K562 (cell line): ENCODE data around the gene PLPPR4. TPM values are rescaled to one million over a fixed set of nuclear protein-coding genes. Genes with fewer than 3 reads are reported as not detected.

Experiments
- ATAC-seq: fragments of 200-7000 bp; cut with Tn5 transposase; 3 replicates; pipeline ENCODE4 v1.9.1; 2020; ENCODE audit warnings: moderate library complexity
- BruUV-seq: library from RNA; stranded (reverse); fragments of 400-500 nt; replicated peaks from 2 replicates; lab custom pipeline; 2021; lab: Mats Ljungman, UMichigan
- CTCF ChIA-PET: fragments of 300-600 bp; formaldehyde crosslinking; extraction: SDS; loops from one replicate; lab custom pipeline; 2021; ENCODE audit warnings: low intra/inter-chr PET ratio; lab: Yijun Ruan, JAX
- POLR2A ChIA-PET: fragments of 300-600, 350-650 bp; sonication (Branson Sonifier 250); formaldehyde crosslinking; extraction: SDS; loops from one replicate; lab custom pipeline; 2021; ENCODE audit warnings: antibody characterized with exemption, inconsistent platforms; lab: Yijun Ruan, JAX
- DNase-seq, 4 experiments: peaks; one replicate each; pipeline versions ENCODE4 v3.0.0 to v3.0.0-alpha.2; 2011 to 2018; ENCODE audit warnings: low spot score in 3 of 4, mixed read lengths in 3 of 4; ENCODE audit errors: extremely low read depth in 1 of 4
- FAIRE-seq: peaks from 2 replicates; lab custom pipeline; 2011; peaks lifted over from hg19 to GRCh38; lab: Jason Lieb, UNC
- H2AFZ ChIP-seq: 2 replicates; pipeline ENCODE4 v1.6.0; 2011; ENCODE audit warnings: low read depth, low read length, control low read depth, inconsistent platforms
- H3K27ac ChIP-seq: fragments of 200-600 bp; 3 replicates; pipeline ENCODE4 v1.8.0; 2011; ENCODE audit warnings: low read depth, mild to moderate bottlenecking, control low read depth, inconsistent platforms, low read length, moderate library complexity, mixed read lengths; ENCODE audit errors: extremely low read depth
- H3K27me3 ChIP-seq, 2 experiments: fragments of 300-600 bp in 1 of 2; 2 replicates in 1 of 2; 3 replicates in 1 of 2; pipeline versions ENCODE4 v1.6.0 to v1.8.0; 2011; ENCODE audit warnings: inconsistent platforms in 2 of 2, low read length in 2 of 2, mild to moderate bottlenecking in 1 of 2, mixed read lengths in 1 of 2, moderate library complexity in 1 of 2; ENCODE audit not compliant: control insufficient read depth in 2 of 2, insufficient read depth in 2 of 2
- H3K36me3 ChIP-seq: fragments of 300-600 bp; 3 replicates; pipeline ENCODE4 v1.8.0; 2011; ENCODE audit warnings: mild to moderate bottlenecking, low read length, inconsistent platforms; ENCODE audit not compliant: control insufficient read depth, insufficient read depth
- H3K4me1 ChIP-seq, 2 experiments: fragments of 200-600 bp in 1 of 2; replicated peaks in 1 of 2; 2 replicates in 1 of 2; 3 replicates in 1 of 2; pipeline versions ENCODE4 v1.5.1 to v1.8.0; 2011; ENCODE audit warnings: inconsistent platforms in 2 of 2, low read length in 2 of 2, mild to moderate bottlenecking in 1 of 2, mixed read lengths in 1 of 2, moderate library complexity in 1 of 2; ENCODE audit not compliant: control insufficient read depth in 2 of 2, insufficient read depth in 2 of 2
- H3K4me2 ChIP-seq: 2 replicates; pipeline ENCODE4 v1.6.1; 2011; ENCODE audit warnings: low read length, control low read depth, inconsistent platforms, mixed read lengths; ENCODE audit not compliant: insufficient read depth
- H3K4me3 ChIP-seq: fragments of 200-600 bp; sonication (generic), shearing (Covaris generic); 2 replicates; pipeline ENCODE4 v1.5.1; 2016; ENCODE audit warnings: control low read depth, inconsistent platforms
- H3K79me2 ChIP-seq: fragments of 200-600 bp; 3 replicates; pipeline ENCODE4 v1.8.0; 2011; ENCODE audit warnings: low read length, inconsistent platforms; ENCODE audit not compliant: control insufficient read depth, insufficient read depth
- H3K9ac ChIP-seq, 2 experiments: 2 replicates each; pipeline versions ENCODE4 v1.6.0 to v1.6.1; 2011; ENCODE audit warnings: low read depth in 2 of 2, low read length in 2 of 2, control low read depth in 1 of 2, inconsistent platforms in 1 of 2, mild to moderate bottlenecking in 1 of 2, mixed read lengths in 1 of 2; ENCODE audit not compliant: insufficient read depth in 1 of 2
- H3K9me1 ChIP-seq: one replicate; pipeline ENCODE4 v1.6.0; 2011; ENCODE audit warnings: inconsistent platforms, mild to moderate bottlenecking, low read length, moderate library complexity; ENCODE audit not compliant: control insufficient read depth, insufficient read depth
- H3K9me3 ChIP-seq: replicated peaks from 2 replicates; pipeline ENCODE4 v1.5.1; 2011; ENCODE audit warnings: low read depth, low read length, inconsistent platforms; ENCODE audit not compliant: control insufficient read depth, insufficient read depth
- H4K20me1 ChIP-seq: replicated peaks from 2 replicates; pipeline ENCODE4 v1.6.1; 2011; ENCODE audit warnings: low read length, inconsistent platforms, mixed read lengths; ENCODE audit not compliant: control insufficient read depth, insufficient read depth
- AFF1 ChIP-seq, 2 experiments: fragments of 450-650 bp; IDR thresholded peaks; 2 replicates each; pipeline ENCODE4 v1.6.1; 2018; ENCODE audit warnings: mild to moderate bottlenecking in 2 of 2, low read depth in 1 of 2; ENCODE audit not compliant: partially characterized antibody in 2 of 2
- ELF1 ChIP-seq: fragments of 200-800 bp; sonication (Bioruptor generic); IDR thresholded peaks from 2 replicates; pipeline ENCODE4 v1.6.1; 2016; ENCODE audit warnings: missing genetic modification characterization, missing compliant biosample characterization
- PML ChIP-seq: IDR thresholded peaks from 2 replicates; pipeline ENCODE4 v1.6.1; 2012; ENCODE audit warnings: low read length, inconsistent platforms
- SIX5 ChIP-seq, 2 experiments: IDR thresholded peaks; 2 replicates each; pipeline ENCODE4 v1.6.1; 2011; ENCODE audit warnings: low read length in 2 of 2, borderline replicate concordance in 1 of 2, low read depth in 1 of 2, mild to moderate bottlenecking in 1 of 2, moderate library complexity in 1 of 2; ENCODE audit not compliant: insufficient read depth in 1 of 2
- SMARCA4 ChIP-seq: fragments of 450-650 bp; IDR thresholded peaks from 2 replicates; pipeline ENCODE4 v1.6.1; 2016
- ZBED1 ChIP-seq: IDR thresholded peaks from 2 replicates; pipeline ENCODE4 v1.6.1; 2014
- WGBS: fragments of 100-300 bp; shearing (Covaris generic); methylation state at CpG from one replicate; pipeline ENCODE4 v1.1.6; 2016; ENCODE audit warnings: low coverage, mixed read lengths; ENCODE audit not compliant: insufficient coverage; ENCODE audit errors: missing lambda C conversion rate; 5-methylcytosine and 5-hydroxymethylcytosine counted together
- in situ Hi-C: fragments of 300-500 bp; cut with MboI; formaldehyde crosslinking; loops from 4 replicates; pipeline ENCODE4 v1.15.0; 2018; ENCODE audit warnings: inconsistent platforms, mixed read lengths
- intact Hi-C: fragments of 100-400 bp; cut with micrococcal nuclease; formaldehyde crosslinking; loops from 2 replicates; pipeline ENCODE4 v1.14.2; 2022
- polyA plus RNA-seq, 8 experiments: library from polyadenylated mRNA; depleted of rRNA in 4 of 8; stranded (reverse) in 5 of 8; unstranded in 3 of 8; fragments of >200 nt; fragmentation: Nextera tagmentation in 2 of 8; fragmentation: Illumina TruSeq in 1 of 8; extraction: Ambion mirVana in 2 of 8; extraction: Trizol in 1 of 8; gene quantifications; 2 replicates each; pipeline versions ENCODE4 v1.2.1 to v1.2.3, GENCODE V29; 2011 to 2014; ENCODE audit warnings: inconsistent platforms in 1 of 8, missing spikeins in 1 of 8
- total RNA-seq, 7 experiments: library from RNA; depleted of rRNA in 6 of 7; stranded (reverse); fragments of >200 nt in 6 of 7; fragmentation: Illumina TruSeq in 2 of 7; extraction: Trizol in 2 of 7; gene quantifications; 2 replicates each; pipeline versions ENCODE4 v1.2.1 to v1.2.3, GENCODE V29; 2011 to 2021; ENCODE audit warnings: low replicate concordance in 1 of 7

PLPPR4 gene
- total and polyA plus RNA-seq, 9 of the 15 experiments (the other 6 are each of a cell fraction or from before 2014, with no cell fraction given) = not detected

GRCh38 chr1:99315305-99315704 is 51.0 kb downstream of the PLPPR4 start:
- intact Hi-C loops = no loop called here
- H2AFZ ChIP-seq = no peak overlapping the region
- no peak overlapping the region for H3K4me3 ChIP-seq
- H3K9me1 ChIP-seq = no peaks in the 10 kb centered on the region
- H3K9me3 ChIP-seq = no peaks in the 10 kb centered on the region
- H3K27me3 ChIP-seq = no peaks in the 10 kb centered on the region
- H3K79me2 ChIP-seq = no peaks in the 10 kb centered on the region
- no peaks in the 10 kb centered on the region for H3K4me1 ChIP-seq
- BruUV-seq = no TSS peak
- in situ Hi-C loops = no loop called here
- ChIA-PET CTCF (no interaction called here), POLR2A (no interaction called here)
- no peak for FAIRE-seq
- no peak overlapping the region for H3K9ac ChIP-seq
- no peak overlapping the region for H3K4me2 ChIP-seq
- no peaks in the 10 kb centered on the region for H4K20me1 ChIP-seq
- no peak for ATAC-seq
- H3K36me3 ChIP-seq = no peaks in the 10 kb centered on the region
- TF ChIP-seq ZBED1 (no peak), SIX5 (IDR thresholded peaks at IDR 0.05; ENCODE audit: borderline replicate concordance in 1 of 2, insufficient read depth in 1 of 2, low read depth in 1 of 2, low read length in 2 of 2) (no peak), ELF1 (tag) (no peak), AFF1 (IDR thresholded peaks at IDR 0.05; ENCODE audit: low read depth in 1 of 2, partially characterized antibody in 2 of 2) (no peak), SMARCA4 (no peak), PML (no peak)
- WGBS = 0% methylated on average over 1 of the region's 1 CpG
- no peak overlapping the region for H3K27ac ChIP-seq
- DNase-seq = no peak
